ENCODE measurements around the gene B2M.
A peak's percentile ranks its signal among the peaks of the same experiment; 100 is the strongest.
"Not testable (repeated sequence)": the region's sequence is repeated elsewhere in the genome, so short reads cannot be mapped to it uniquely, and the experiment has no call there.

The B2M gene

DNA sequence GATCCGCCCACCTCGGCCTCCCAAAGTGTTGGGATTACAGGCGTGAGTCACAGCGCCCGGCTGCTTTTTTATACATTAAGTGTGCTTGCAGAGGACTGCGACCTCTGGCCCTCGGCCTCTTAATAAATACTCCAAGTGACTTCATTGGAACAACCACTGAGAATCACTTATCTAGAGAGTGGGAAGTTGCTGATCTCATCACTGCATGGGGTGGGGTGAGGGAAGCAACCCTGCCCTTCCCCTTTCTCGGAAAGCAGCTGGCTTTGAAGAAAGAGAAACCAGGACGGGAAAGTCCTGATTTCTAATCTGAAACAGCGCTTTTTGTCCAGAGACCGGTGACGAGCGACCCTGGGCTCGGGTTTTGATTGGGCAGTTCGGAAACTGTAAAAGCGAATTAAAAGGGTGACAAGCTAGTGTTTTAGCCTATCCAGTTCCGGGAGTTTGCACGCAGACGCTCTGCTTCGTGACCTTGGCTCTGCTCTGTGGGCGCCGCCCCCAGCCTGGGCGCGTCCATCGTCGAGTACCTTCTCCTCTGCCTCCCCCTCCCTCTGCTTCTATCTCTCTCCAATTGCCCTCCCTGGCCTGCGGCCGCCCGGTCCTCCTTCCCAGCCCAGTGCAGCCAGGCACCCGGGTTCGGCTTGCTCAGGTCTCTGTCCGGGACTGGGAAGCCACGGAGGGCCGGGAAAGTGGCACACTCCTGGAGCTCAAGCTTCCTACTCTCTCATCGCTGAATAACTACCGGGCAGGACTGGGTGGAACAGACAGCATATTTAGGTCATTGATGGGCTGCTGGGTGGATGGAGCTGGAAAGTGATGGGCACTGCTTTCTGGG lies 17.5 kb downstream of the B2M start:
- peak; percentile 97 for DNase-seq (ENCODE audit: low read depth)
- TF ChIP-seq, protein P1, sequence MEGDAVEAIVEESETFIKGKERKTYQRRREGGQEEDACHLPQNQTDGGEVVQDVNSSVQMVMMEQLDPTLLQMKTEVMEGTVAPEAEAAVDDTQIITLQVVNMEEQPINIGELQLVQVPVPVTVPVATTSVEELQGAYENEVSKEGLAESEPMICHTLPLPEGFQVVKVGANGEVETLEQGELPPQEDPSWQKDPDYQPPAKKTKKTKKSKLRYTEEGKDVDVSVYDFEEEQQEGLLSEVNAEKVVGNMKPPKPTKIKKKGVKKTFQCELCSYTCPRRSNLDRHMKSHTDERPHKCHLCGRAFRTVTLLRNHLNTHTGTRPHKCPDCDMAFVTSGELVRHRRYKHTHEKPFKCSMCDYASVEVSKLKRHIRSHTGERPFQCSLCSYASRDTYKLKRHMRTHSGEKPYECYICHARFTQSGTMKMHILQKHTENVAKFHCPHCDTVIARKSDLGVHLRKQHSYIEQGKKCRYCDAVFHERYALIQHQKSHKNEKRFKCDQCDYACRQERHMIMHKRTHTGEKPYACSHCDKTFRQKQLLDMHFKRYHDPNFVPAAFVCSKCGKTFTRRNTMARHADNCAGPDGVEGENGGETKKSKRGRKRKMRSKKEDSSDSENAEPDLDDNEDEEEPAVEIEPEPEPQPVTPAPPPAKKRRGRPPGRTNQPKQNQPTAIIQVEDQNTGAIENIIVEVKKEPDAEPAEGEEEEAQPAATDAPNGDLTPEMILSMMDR (IDR thresholded peaks at IDR 0.05; ENCODE audit: control insufficient read depth, extremely low read depth, insufficient read depth), result no peak
- peak overlapping the region; percentile 86 for H3K4me3 ChIP-seq (ENCODE audit: low read depth, low read length)

DNA sequence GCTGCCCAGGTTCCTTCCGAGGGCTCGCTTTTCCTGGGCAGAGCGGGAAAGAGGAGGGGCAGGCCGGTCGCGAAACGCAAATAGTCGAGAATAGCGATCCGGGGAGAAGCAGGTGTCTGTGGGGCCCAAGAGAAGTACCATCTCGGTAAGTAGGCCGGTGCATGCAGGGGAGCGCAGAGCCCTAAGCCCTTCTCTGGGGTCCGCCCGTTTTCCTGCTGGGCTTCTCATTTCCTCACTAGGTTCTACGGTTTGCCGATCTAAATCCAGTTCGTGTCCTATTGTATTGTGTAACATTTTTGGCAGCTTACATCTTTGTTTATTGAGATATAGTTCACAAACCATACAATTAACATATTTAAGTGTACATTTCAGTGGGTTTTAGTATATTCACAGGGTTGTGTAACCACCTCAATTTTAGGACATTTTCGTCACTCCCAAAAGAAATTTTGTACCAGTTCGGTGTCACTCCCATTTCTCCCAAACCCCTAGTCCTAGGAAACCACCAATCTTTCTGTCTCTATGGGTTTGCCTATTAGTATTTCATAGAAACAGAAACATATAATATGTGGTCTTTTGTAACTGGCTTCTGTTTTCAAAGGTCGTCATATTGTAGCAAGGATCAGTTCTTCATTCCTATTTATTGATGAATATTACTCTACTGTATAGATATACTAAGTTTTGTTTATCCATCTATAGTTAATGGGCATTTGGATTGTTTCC lies 18.3 kb downstream of the B2M start:
- TF ChIP-seq, protein P1 (IDR thresholded peaks at IDR 0.05; ENCODE audit: control insufficient read depth, extremely low read depth, insufficient read depth), result no peak
- DNase-seq (ENCODE audit: low read depth), result no peak
- H3K4me3 ChIP-seq (ENCODE audit: low read depth, low read length), result peak overlapping the region; percentile 86

DNA sequence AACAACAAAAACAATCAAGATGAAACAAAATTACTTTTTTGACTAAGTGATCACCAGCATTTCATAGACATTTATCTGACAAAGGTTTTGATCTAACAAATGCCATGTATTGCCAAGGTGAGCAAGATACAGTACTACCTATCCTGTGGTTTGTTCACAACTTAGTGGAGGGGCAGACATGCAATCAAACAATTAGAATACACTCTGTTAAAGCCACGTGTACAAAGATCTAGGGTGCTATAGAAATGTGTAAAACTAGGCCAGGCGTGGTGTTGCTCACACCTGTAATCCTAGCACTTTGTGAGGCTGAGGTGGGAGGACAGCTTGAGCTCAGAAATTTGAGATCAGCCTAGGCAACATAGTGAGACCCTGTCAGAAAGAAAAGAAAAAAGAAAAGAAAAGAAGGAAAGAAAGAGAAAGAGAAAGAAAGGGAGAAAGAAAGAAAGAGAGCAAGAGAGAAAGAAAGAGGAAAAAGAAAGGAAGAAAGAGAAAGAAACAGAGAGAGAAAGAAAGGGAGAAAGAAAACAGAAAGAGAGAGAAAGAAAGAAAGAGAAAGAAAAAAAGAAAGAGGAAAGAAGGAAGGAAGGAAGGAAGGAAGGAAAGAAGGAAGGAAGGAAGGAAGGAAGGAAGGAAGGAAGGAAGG lies 23.6 kb downstream of the B2M start:
- DNase-seq (ENCODE audit: low read depth), result no peak
- no peak overlapping the region for H3K4me3 ChIP-seq (ENCODE audit: low read depth, low read length)
- TF ChIP-seq, protein P1 (IDR thresholded peaks at IDR 0.05; ENCODE audit: control insufficient read depth, extremely low read depth, insufficient read depth), result no peak

DNA sequence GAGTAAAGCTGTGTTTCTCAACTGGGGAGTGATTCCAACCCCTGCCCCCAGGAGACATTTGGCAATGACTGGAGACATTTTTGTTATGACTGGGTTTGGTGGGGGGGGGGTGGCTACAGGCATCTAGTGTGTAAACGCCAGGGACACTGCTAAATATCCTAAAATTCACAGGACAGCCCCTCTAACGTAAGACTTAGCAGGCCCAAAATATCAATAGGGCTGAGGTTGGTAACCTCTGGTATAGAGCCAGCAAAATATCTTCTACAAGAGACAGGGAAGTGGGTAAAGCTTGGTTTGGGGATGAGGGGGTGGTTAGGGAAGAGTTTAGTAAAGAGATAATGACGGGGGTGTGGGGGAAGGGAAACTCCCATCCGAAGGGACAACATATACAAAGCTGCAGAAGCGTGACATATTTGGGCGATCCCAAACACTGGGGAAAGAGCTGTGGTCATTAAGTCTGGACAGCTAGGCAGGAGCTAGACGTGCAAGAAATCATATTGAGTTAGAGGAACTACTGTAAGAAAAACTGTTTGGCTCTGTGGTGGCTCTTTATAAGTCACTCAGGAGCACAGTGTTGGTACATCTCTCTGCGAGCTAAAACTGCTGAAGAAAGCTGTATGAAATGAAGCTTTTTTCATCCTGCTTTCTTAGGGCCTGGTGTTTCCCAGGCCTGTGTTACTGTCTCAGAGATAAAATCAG lies 24.3 kb downstream of the B2M start:
- TF ChIP-seq, protein P1 (IDR thresholded peaks at IDR 0.05; ENCODE audit: control insufficient read depth, extremely low read depth, insufficient read depth), result no peak
- DNase-seq (ENCODE audit: low read depth), result no peak
- no peak overlapping the region for H3K4me3 ChIP-seq (ENCODE audit: low read depth, low read length)

DNA sequence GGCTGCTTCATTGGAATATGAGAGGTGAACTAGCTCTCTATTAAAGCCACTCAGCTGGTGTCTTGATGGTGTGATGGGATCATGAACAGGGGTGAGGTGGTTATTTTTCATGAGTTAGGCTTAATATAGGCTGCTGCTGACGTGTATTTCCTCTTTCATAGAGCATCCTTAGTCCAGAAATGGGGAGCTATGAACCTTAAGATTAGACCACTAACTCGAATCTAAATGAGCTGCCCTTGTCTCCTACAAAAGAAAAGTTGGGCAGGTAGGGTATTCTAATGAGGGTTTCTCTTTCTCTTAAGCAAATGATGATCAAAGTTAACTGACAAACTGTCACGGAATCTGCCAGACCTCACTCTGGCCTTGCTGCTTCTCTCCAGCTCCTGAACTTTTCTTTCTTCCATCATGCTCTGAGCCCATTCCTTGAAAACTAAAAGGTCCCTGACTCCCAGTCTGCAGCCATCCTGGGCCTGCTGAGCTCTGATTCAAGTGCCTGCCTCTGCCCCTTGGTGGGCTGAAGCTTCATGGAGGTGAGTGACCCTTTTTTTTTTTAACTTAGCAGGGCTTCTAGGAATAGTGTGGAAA lies 25.0 kb downstream of the B2M start, which contains the start of gene TRIM69:
TRIM69 (plus strand) TSS at position 348 of the 585 bp plus-strand sequence; CDS start at position 525, 177 bp downstream.
- TF ChIP-seq, protein P1 (IDR thresholded peaks at IDR 0.05; ENCODE audit: control insufficient read depth, extremely low read depth, insufficient read depth), result no peak
- DNase-seq (ENCODE audit: low read depth), result no peak
- no peak within 1 kb of the TSS for H3K4me3 ChIP-seq (ENCODE audit: low read depth, low read length)

DNA sequence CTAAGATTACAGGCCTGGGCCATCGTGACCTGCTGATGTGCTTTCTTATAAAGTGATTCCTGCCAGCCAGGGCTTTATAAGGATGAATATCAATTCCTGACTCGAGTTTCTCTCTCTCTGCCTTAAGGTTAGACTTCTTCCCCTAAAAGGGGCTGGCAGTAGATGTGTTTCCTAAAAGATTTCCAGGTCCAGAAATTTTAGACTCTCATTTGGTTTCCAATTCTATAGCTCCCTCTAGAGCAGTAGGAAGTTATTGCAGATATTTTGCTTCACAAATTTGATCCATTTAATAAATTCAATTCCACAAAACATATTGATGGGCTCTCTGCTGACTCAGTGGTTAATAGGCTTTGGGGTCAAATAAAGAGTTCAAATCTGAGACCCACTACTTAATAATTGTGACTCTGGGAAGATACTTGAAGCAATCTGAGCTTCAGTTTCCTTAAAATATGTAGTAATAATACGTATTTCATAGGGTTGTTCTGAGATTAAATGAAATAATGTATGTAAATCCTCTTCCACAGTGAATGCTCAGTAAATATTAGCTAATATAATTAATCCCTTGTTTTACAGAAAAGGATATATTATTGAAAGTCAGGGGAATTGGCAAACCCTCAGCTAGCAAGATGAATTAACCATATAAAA lies 27.1 kb downstream of the B2M start:
- TF ChIP-seq, protein P1 (IDR thresholded peaks at IDR 0.05; ENCODE audit: control insufficient read depth, extremely low read depth, insufficient read depth), result peak; percentile 56
- no peak overlapping the region for H3K4me3 ChIP-seq (ENCODE audit: low read depth, low read length)
- peak; percentile 31 for DNase-seq (ENCODE audit: low read depth)

DNA sequence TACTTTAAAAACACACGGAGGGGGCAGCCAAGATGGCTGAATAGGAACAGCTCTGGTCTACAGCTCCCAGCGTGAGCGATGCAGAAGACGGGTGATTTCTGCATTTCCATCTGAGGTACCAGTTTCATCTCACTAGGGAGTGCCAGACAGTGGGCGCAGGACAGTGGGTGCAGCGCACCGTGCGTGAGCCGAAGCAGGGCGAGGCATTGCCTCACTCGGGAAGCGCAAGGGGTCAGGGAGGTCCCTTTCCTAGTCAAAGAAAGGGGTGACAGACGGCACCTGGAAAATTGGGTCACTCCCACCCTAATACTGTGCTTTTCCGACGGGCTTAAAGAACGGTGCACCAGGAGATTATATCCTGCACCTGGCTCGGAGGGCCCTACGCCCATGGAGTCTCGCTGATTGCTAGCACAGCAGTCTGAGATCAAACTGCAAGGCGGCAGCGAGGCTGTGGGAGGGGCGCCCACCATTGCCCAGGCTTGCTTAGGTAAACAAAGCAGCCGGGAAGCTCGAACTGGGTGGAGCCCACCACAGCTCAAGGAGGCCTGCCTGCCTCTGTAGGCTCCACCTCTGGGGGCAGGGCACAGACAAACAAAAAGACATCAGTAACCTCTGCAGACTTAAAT lies 28.0 kb downstream of the B2M start:
- not testable (repeated sequence) for DNase-seq (ENCODE audit: low read depth); H3K4me3 ChIP-seq (ENCODE audit: low read depth, low read length)

DNA sequence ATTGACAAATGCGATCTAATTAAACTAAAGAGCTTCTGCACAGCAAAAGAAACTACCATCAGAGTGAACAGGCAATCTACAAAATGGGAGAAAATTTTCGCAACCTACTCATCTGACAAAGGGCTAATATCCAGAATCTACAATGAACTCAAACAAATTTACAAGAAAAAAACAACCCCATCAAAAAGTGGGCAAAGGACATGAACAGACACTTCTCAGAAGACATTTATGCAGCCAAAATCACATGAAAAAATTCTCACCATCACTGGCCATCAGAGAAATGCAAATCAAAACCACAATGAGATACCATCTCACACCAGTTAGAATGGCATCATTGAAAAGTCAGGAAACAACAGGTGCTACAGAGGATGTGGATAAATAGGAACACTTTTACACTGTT lies 32.1 kb downstream of the B2M start:
- H3K4me3 ChIP-seq (ENCODE audit: low read depth, low read length); DNase-seq (ENCODE audit: low read depth): not testable (repeated sequence)
